T-cell (primary cell): ENCODE results near the gene TBC1D22A. TPM values are rescaled to one million over a fixed set of nuclear protein-coding genes. Genes with fewer than 3 reads are reported as not detected.

Experiments
- ATAC-seq, 4 experiments: fragments of 200-7000 bp in 3 of 4; fragments of 150-1000 bp in 1 of 4; cut with Tn5 transposase; replicated peaks in 1 of 4; 1 replicate in 3 of 4; 2 replicates in 1 of 4; pipeline ENCODE4 v1.10.0; 2021; ENCODE audit warnings: moderate library complexity in 3 of 4, mild to moderate bottlenecking in 2 of 4, moderate number of reproducible peaks in 1 of 4
- CTCF ChIA-PET, 2 donors: fragments of 300-600 bp; sonication (Branson Sonifier 250); formaldehyde crosslinking; loops; one replicate each; lab custom pipeline; 2022; ENCODE audit warnings: antibody characterized with exemption in 2 of 2; lab: Charles Lee
- POLR2A ChIA-PET, 2 donors: fragments of 300-600 bp; sonication (Branson Sonifier 250); formaldehyde crosslinking; loops; one replicate each; lab custom pipeline; 2022; ENCODE audit warnings: antibody characterized with exemption in 2 of 2; lab: Charles Lee
- DNase-seq, 35 experiments: peaks; one replicate each; pipeline versions ENCODE4 v3.0.0 to v3.0.0-alpha.2; 2013 to 2023
- H3K27ac ChIP-seq: one replicate; pipeline ENCODE4 v1.5.1; 2013; ENCODE audit warnings: low read length
- H3K27me3 ChIP-seq, 2 experiments: replicated peaks in 1 of 2; 1 replicate in 1 of 2; 2 replicates in 1 of 2; pipeline versions ENCODE4 v1.6.1 to v1.7.0; 2013; ENCODE audit warnings: low read length in 1 of 2, mixed read lengths in 1 of 2; ENCODE audit not compliant: control insufficient read depth in 2 of 2, insufficient read depth in 2 of 2; ENCODE audit errors: extremely low read depth in 1 of 2
- H3K36me3 ChIP-seq, 2 donors: 1 replicate in 1 of 2; 2 replicates in 1 of 2; pipeline versions ENCODE4 v1.6.1 to v1.7.0; 2013; ENCODE audit warnings: low read length in 1 of 2; ENCODE audit not compliant: control insufficient read depth in 2 of 2, insufficient read depth in 1 of 2; ENCODE audit errors: extremely low read depth in 1 of 2
- H3K4me1 ChIP-seq, 2 experiments: 1 replicate in 1 of 2; 2 replicates in 1 of 2; pipeline versions ENCODE4 v1.6.1 to v1.7.0; 2013; ENCODE audit warnings: low read length in 2 of 2, mixed read lengths in 1 of 2; ENCODE audit not compliant: insufficient read depth in 2 of 2, control insufficient read depth in 1 of 2; ENCODE audit errors: extremely low read depth in 1 of 2
- H3K4me3 ChIP-seq, 2 donors: 1 replicate in 1 of 2; 2 replicates in 1 of 2; pipeline versions ENCODE4 v1.5.1 to v1.7.0; 2013; ENCODE audit warnings: mild to moderate bottlenecking in 2 of 2, low read length in 1 of 2, moderate library complexity in 1 of 2; ENCODE audit not compliant: control insufficient read depth in 1 of 2; ENCODE audit errors: extremely low read depth in 1 of 2
- H3K9me3 ChIP-seq: 2 replicates; pipeline ENCODE4 v1.7.0; 2013
- H3K27ac Mint-ChIP-seq, 2 donors: one replicate each; pipeline ENCODE4 v1.8.0; 2020 to 2021; ENCODE audit warnings: mild to moderate bottlenecking in 2 of 2, mixed read lengths in 2 of 2
- H3K27me3 Mint-ChIP-seq, 2 donors: one replicate each; pipeline ENCODE4 v1.8.0; 2021 to 2022; ENCODE audit warnings: mixed read lengths in 2 of 2
- H3K36me3 Mint-ChIP-seq: one replicate; pipeline ENCODE4 v1.8.0; 2021; ENCODE audit warnings: mixed read lengths
- H3K4me1 Mint-ChIP-seq, 3 donors: one replicate each; pipeline ENCODE4 v1.8.0; 2020 to 2022; ENCODE audit warnings: mixed read lengths in 3 of 3, mild to moderate bottlenecking in 1 of 3
- H3K4me3 Mint-ChIP-seq, 3 donors: one replicate each; pipeline ENCODE4 v1.8.0; 2020 to 2022; ENCODE audit warnings: mild to moderate bottlenecking in 3 of 3, mixed read lengths in 3 of 3, moderate library complexity in 3 of 3
- H3K9me3 Mint-ChIP-seq, 3 donors: one replicate each; pipeline ENCODE4 v1.8.0; 2020 to 2022; ENCODE audit warnings: mixed read lengths in 3 of 3
- WGBS: methylation state at CpG from one replicate; pipeline ENCODE4 v1.1.5; 2013; ENCODE audit warnings: missing lambda C conversion rate; ENCODE audit not compliant: insufficient coverage; 5-methylcytosine and 5-hydroxymethylcytosine counted together
- total RNA-seq, 35 experiments: library from RNA in 6 of 35; stranded (reverse) in 6 of 35; fragments of 120-200 nt in 1 of 35; gene quantifications; one replicate each; pipeline versions ENCODE4 v1.2.1 to v1.2.4 and lab custom pipeline; 2013 to 2026

TBC1D22A gene
- total RNA-seq, 5 donors from 2014 or later (not counting 1 experiment from before 2014, with no cell fraction given) = 38.3 to 67.8 (median 57.7) TPM

GRCh38 chr22:46791201-46791731 lies 28.8 kb downstream of the TBC1D22A start:
- POLR2A ChIA-PET = interaction anchor here (0.6 to 1.2 kb wide), 7 partner anchors 14 to 43 kb away, joined by 3 to 8 read pairs (median 3); partner anchors contain the start of gene TBC1D22A (in 2 of the 2)
- no peaks in the 10 kb centered on the region for H3K27me3 ChIP-seq
- ATAC-seq = peak; percentile 96 to 98 (median 98)
- H3K9me3 ChIP-seq = no peaks in the 10 kb centered on the region
- Mint-ChIP-seq H3K4me1 (peaks cover 52 to 62% (median 58%) of the 10 kb centered on the region in 3 donors), H3K27ac (peak overlapping the region; percentile 99 to 100), H3K27me3 (no peaks in the 10 kb centered on the region), H3K9me3 (no peaks in the 10 kb centered on the region), H3K36me3 (peaks cover 18% of the 10 kb centered on the region), H3K4me3 (peak overlapping the region; percentile 72 to 80 (median 75))
- peaks cover 17 to 50% of the 10 kb centered on the region in 2 experiments for H3K4me1 ChIP-seq
- peak overlapping the region; percentile 94 for H3K27ac ChIP-seq
- peak; percentile 59 to 91 (median 77) for DNase-seq
- H3K36me3 ChIP-seq = peaks cover 14 to 35% of the 10 kb centered on the region in 2 donors
- CTCF ChIA-PET = interaction anchor here in 1 of 2 donors (0.7 to 2.2 kb wide), 10 partner anchors 11 to 475 kb away, joined by 3 to 10 read pairs (median 5); partner anchors contain the start of gene TBC1D22A
- 0% methylated on average over 3 of the region's 13 CpGs for WGBS
- peak overlapping the region; percentile 36 to 57 for H3K4me3 ChIP-seq

GRCh38 chr22:46792061-46792796 lies 29.8 kb downstream of the TBC1D22A start:
- WGBS = 79% methylated on average over 2 of the region's 20 CpGs
- peaks cover 46 to 57% (median 54%) of the 10 kb centered on the region in 3 donors for H3K4me1 Mint-ChIP-seq
- H3K27me3 Mint-ChIP-seq = no peaks in the 10 kb centered on the region
- ChIA-PET CTCF (interaction anchor here in 1 of 2 donors (0.7 to 2.2 kb wide), 4 partner anchors 11 to 476 kb away, joined by 3 to 10 read pairs (median 7); partner anchors contain the start of gene TBC1D22A), POLR2A (no interaction called here)
- Histone ChIP-seq H3K4me1 (peaks cover 17 to 50% of the 10 kb centered on the region in 2 experiments), H3K4me3 (no peak overlapping the region), H3K27me3 (no peaks in the 10 kb centered on the region), H3K27ac (peak overlapping the region; percentile 94), H3K9me3 (no peaks in the 10 kb centered on the region), H3K36me3 (peaks cover 14 to 39% of the 10 kb centered on the region in 2 donors)
- ATAC-seq = no peak
- H3K4me3 Mint-ChIP-seq = peak overlapping the region in 1 of 3 donors; percentile 72
- DNase-seq = no peak
- H3K36me3 Mint-ChIP-seq = peaks cover 17% of the 10 kb centered on the region
- H3K27ac Mint-ChIP-seq = peak overlapping the region; percentile 99 to 100
- no peaks in the 10 kb centered on the region for H3K9me3 Mint-ChIP-seq

- POLR2A ChIA-PET = no interaction called here
Observed at GRCh38 chr22:46792841-46793261, 30.4 kb downstream of the TBC1D22A start.

GRCh38 chr22:46793497-46793896 lies 31.0 kb downstream of the TBC1D22A start:
- peaks cover 17% of the 10 kb centered on the region for H3K36me3 Mint-ChIP-seq
- peak overlapping the region; percentile 94 for H3K27ac ChIP-seq
- no peak overlapping the region for H3K4me3 ChIP-seq
- peaks cover 41 to 51% (median 50%) of the 10 kb centered on the region in 3 donors for H3K4me1 Mint-ChIP-seq
- peaks cover 14 to 52% of the 10 kb centered on the region in 2 donors for H3K36me3 ChIP-seq
- peak overlapping the region in 1 of 3 donors; percentile 72 for H3K4me3 Mint-ChIP-seq
- DNase-seq = no peak
- ChIA-PET CTCF (interaction anchor here in 1 of 2 donors (0.6 kb wide), 1 partner anchor 10 kb away, joined by 3 read pairs; no protein-coding TSS in a partner anchor), POLR2A (no interaction called here)
- H3K27ac Mint-ChIP-seq = peak overlapping the region; percentile 48 to 100
- no peaks in the 10 kb centered on the region for H3K27me3 Mint-ChIP-seq
- H3K27me3 ChIP-seq = no peaks in the 10 kb centered on the region
- WGBS = 95% methylated on average over 13 of the region's 23 CpGs
- no peaks in the 10 kb centered on the region for H3K9me3 Mint-ChIP-seq
- H3K9me3 ChIP-seq = no peaks in the 10 kb centered on the region
- peaks cover 17 to 49% of the 10 kb centered on the region in 2 experiments for H3K4me1 ChIP-seq
- ATAC-seq = no peak

More at GRCh38 chr22:46792841-46793261, 30.4 kb downstream of the TBC1D22A start:
- Mint-ChIP-seq H3K27ac (peak overlapping the region; percentile 99 to 100), H3K36me3 (peaks cover 18% of the 10 kb centered on the region), H3K4me1 (peaks cover 43 to 54% (median 52%) of the 10 kb centered on the region in 3 donors), H3K9me3 (no peaks in the 10 kb centered on the region), H3K4me3 (peak overlapping the region in 1 of 3 donors; percentile 72), H3K27me3 (no peaks in the 10 kb centered on the region)
- peak overlapping the region; percentile 94 for H3K27ac ChIP-seq
- CTCF ChIA-PET = interaction anchor here in 1 of 2 donors (2.2 kb wide), 1 partner anchor 11 kb away, joined by 7 read pairs; no protein-coding TSS in a partner anchor
- DNase-seq (no peak), ATAC-seq (no peak)
- H3K36me3 ChIP-seq = peaks cover 14 to 45% of the 10 kb centered on the region in 2 donors
- WGBS = 100% methylated on average over 2 of the region's 8 CpGs
- H3K4me3 ChIP-seq = no peak overlapping the region
- peaks cover 17 to 50% of the 10 kb centered on the region in 2 experiments for H3K4me1 ChIP-seq
- no peaks in the 10 kb centered on the region for H3K9me3 ChIP-seq
- H3K27me3 ChIP-seq = no peaks in the 10 kb centered on the region

- Mint-ChIP-seq H3K36me3 (peaks cover 20% of the 10 kb centered on the region), H3K9me3 (no peaks in the 10 kb centered on the region), H3K27ac (peak overlapping the region in 1 of 2 donors; percentile 55), H3K4me3 (no peak overlapping the region), H3K27me3 (no peaks in the 10 kb centered on the region), H3K4me1 (peaks cover 39 to 50% (median 49%) of the 10 kb centered on the region in 3 donors)
- ChIA-PET CTCF (interaction anchor here in 1 of 2 donors (0.6 kb wide), 1 partner anchor 9 kb away, joined by 3 read pairs; no protein-coding TSS in a partner anchor), POLR2A (no interaction called here)
- Histone ChIP-seq H3K9me3 (no peaks in the 10 kb centered on the region), H3K36me3 (peaks cover 14 to 57% of the 10 kb centered on the region in 2 donors), H3K27me3 (no peaks in the 10 kb centered on the region), H3K4me3 (no peak overlapping the region), H3K4me1 (peaks cover 17 to 49% of the 10 kb centered on the region in 2 experiments), H3K27ac (no peak overlapping the region)
- WGBS = 96% methylated on average over 8 of the region's 12 CpGs
- ATAC-seq = no peak
- no peak for DNase-seq
Observed at GRCh38 chr22:46794067-46794466, 31.6 kb downstream of the TBC1D22A start.

GRCh38 chr22:46794491-46794890 lies 32.0 kb downstream of the TBC1D22A start:
- Mint-ChIP-seq H3K27ac (peak overlapping the region; percentile 6 to 55), H3K4me1 (peaks cover 35 to 50% (median 49%) of the 10 kb centered on the region in 3 donors), H3K4me3 (no peak overlapping the region), H3K27me3 (no peaks in the 10 kb centered on the region), H3K9me3 (no peaks in the 10 kb centered on the region), H3K36me3 (peaks cover 25% of the 10 kb centered on the region)
- Histone ChIP-seq H3K9me3 (no peaks in the 10 kb centered on the region), H3K4me3 (no peak overlapping the region), H3K36me3 (peaks cover 14 to 61% of the 10 kb centered on the region in 2 donors), H3K4me1 (peaks cover 17 to 46% of the 10 kb centered on the region in 2 experiments), H3K27me3 (no peaks in the 10 kb centered on the region), H3K27ac (no peak overlapping the region)
- no peak for ATAC-seq
- CTCF ChIA-PET = no interaction called here
- no peak for DNase-seq
- 96% methylated on average over 11 of the region's 12 CpGs for WGBS
- POLR2A ChIA-PET = no interaction called here
